Activated CD4-positive, alpha-beta T cell treated with anti-CD3 and anti-CD28 coated beads, Interleukin-2, amount 10 ng/mL, durations not matched to agents 24 days and 14 days (primary cell): Measurements from ENCODE around the gene DUOXA2. TPM values are rescaled to one million over a fixed set of nuclear protein-coding genes. Genes with fewer than 3 reads are reported as not detected.

Source experiments
- DNase-seq: peaks from one replicate; pipeline ENCODE4 v3.0.0; 2022
- H3K27ac Mint-ChIP-seq: one replicate; pipeline ENCODE4 v1.8.0; 2022; ENCODE audit warnings: mild to moderate bottlenecking, mixed read lengths
- H3K27me3 Mint-ChIP-seq: one replicate; pipeline ENCODE4 v1.8.0; 2022; ENCODE audit warnings: mixed read lengths
- H3K36me3 Mint-ChIP-seq: one replicate; pipeline ENCODE4 v1.8.0; 2022; ENCODE audit warnings: low read depth, mild to moderate bottlenecking, mixed read lengths
- H3K4me1 Mint-ChIP-seq: one replicate; pipeline ENCODE4 v1.8.0; 2021; ENCODE audit warnings: mixed read lengths
- H3K4me3 Mint-ChIP-seq: one replicate; pipeline ENCODE4 v1.8.0; 2022; ENCODE audit warnings: mild to moderate bottlenecking, moderate library complexity, mixed read lengths
- H3K9me3 Mint-ChIP-seq: one replicate; pipeline ENCODE4 v1.8.0; 2021; ENCODE audit warnings: mixed read lengths
- intact Hi-C: fragments of 100-400 bp; cut with micrococcal nuclease; formaldehyde crosslinking; loops from one replicate; pipeline ENCODE4 v1.15.1; 2023
- total RNA-seq: library from RNA; stranded (reverse); gene quantifications from 2 replicates; pipeline ENCODE4 v1.2.3, GENCODE V29; 2022

Gene DUOXA2
- total RNA-seq, 1 donor from 2014 or later = not detected

DNA sequence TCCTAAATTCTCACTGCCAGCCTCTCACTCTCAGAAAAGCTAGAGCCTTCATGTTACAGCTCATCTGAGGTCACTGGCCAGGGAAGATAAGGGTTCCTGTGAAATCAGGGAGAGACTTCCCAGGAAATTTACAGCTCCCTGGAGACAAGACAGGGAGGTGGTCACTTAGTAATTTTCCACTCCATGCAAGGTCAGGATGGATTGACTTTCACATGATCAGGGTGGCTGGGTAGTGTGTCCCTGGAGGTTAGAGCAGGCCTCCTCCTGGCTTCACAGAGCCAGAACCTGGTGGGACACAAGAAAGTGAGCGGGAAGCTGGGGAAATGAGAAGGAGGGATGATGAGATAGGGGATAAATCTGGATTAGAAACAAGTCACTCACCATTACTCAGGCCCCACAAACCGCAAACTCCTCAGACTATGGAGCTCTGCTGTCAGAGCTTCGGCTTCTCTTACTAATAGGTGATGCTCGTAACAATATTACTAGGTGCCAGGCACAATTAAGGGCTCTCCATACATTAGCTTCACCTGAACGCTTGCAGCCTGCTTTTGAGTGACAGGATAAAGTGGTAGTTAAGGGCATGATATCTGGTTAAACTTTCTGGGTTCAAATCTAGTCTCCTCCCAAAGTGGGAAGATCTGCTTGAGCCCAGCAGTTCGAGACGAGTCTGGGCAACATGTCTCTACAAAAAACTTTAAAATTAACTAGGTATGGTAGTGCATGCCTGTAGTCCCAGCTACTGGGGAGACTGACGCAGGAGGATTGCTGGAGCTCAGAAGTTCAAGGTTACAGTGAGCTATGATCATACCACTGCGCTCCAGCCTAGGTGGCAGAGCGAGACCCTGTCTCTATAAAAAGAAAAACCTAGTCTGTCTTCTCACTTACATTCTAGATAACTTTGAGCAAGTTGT is 25.1 kb upstream of the DUOXA2 start:
- DNase-seq = no peak
- Mint-ChIP-seq H3K4me3 (no peak overlapping the region), H3K9me3 (no peaks in the 10 kb centered on the region), H3K27me3 (peaks cover 31% of the 10 kb centered on the region), H3K4me1 (no peaks in the 10 kb centered on the region), H3K36me3 (no peaks in the 10 kb centered on the region), H3K27ac (no peak overlapping the region)
- intact Hi-C loops = no loop called here

DNA sequence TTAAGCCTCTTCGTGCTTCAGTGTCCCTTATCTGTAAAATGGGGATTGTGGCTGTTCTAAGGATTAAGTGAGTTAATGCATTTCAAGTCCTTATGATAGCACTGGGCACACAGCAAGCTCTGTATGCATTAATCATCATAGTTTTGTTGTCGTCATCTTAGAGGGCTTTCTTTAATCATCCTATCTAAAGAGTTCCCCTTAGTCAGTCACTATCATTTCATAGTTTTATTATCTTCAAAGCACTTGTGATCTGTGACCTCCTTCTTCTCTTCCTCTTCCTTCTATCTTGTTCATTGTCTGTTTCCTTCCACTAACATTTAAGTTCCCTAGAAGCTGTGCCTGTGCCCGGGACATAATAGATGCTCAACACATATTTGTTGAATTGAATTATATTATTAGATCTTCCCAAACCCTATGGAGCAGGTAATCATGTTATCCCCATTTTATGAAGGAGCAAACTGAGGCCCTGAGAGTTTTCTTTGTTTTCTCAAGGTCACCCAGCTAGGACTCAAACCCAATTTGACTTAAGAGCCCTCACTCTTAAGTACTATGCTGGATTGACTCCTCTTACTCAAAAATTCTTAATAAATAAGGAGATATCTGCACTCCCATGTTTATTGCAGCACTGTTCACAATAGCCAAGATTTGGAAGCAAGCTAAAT is 24.3 kb upstream of the DUOXA2 start:
- intact Hi-C loops = no loop called here

DNA sequence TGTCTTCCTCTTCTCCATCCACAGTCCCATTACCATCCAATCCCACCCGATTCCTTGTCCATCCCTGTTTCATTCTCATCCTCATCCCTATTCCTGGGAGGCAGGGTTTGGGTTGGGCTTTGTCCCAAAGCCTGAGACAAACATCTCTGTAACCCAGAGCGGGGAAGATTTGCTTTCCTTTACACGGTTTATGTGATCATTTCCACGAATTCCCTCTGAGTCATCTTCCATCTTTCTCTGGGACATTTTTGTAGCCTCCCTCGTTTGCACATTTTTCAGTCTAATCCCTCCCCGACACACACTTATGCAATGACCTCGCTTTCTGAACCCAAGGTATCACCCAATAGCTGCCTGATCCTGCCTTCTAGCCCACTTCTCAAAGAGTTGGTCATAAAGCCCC is 23.0 kb upstream of the DUOXA2 start:
- Mint-ChIP-seq H3K4me1 (no peaks in the 10 kb centered on the region), H3K4me3 (no peak overlapping the region), H3K9me3 (no peaks in the 10 kb centered on the region), H3K27ac (no peak overlapping the region), H3K27me3 (peaks cover 25% of the 10 kb centered on the region), H3K36me3 (no peaks in the 10 kb centered on the region)
- no peak for DNase-seq
- intact Hi-C loops = no loop called here

More for the DNA sequence above, 24.3 kb upstream of the DUOXA2 start:
- H3K27me3 Mint-ChIP-seq = peaks cover 27% of the 10 kb centered on the region
- no peaks in the 10 kb centered on the region for H3K9me3 Mint-ChIP-seq
- no peak overlapping the region for H3K4me3 Mint-ChIP-seq
- DNase-seq = no peak
- no peaks in the 10 kb centered on the region for H3K36me3 Mint-ChIP-seq
- H3K4me1 Mint-ChIP-seq = no peaks in the 10 kb centered on the region
- H3K27ac Mint-ChIP-seq = no peak overlapping the region

DNA sequence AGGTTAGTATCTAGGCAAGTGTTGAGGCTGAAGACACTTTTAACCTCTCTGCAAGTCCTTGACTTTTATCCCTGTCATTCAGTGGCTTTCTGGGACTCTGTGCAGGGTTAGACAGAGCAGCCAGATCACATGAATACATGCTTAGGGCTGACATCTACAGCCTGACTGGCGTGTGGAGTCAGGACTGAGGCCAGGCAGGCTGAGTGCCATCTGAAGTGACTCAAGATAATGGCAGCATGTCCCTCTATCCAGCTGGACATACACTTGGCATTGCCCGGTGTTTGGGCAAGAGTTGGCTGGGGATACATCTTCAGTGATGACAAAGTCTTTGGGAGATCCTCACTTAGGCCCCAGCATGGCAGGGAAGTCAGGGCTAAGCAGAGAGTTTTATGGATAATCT is 22.6 kb upstream of the DUOXA2 start:
- H3K4me1 Mint-ChIP-seq = no peaks in the 10 kb centered on the region
- H3K27me3 Mint-ChIP-seq = peaks cover 25% of the 10 kb centered on the region
- H3K4me3 Mint-ChIP-seq = no peak overlapping the region
- H3K27ac Mint-ChIP-seq = no peak overlapping the region
- no peaks in the 10 kb centered on the region for H3K36me3 Mint-ChIP-seq
- intact Hi-C loops = no loop called here
- DNase-seq = no peak
- no peaks in the 10 kb centered on the region for H3K9me3 Mint-ChIP-seq

DNA sequence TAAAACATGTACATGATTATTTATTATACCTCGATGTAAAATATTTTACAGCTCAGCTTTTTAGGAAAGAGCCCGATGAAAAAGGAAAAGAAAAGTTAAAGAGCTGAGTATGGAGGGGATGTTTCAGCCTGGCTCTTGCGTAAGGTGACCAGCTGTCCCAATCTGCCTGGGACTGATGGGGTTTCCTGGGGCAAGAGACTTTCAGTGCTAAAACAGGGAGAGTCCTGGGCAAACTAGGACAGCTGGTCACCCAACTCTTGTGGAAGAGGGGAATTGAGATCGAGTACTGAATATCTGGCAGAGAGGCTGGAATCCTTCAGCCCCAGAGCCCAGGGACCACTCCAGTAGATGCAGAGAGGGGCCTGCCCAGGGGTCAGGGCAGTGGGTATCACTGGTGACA is 21.1 kb upstream of the DUOXA2 start:
- Mint-ChIP-seq H3K27ac (no peak overlapping the region), H3K36me3 (no peaks in the 10 kb centered on the region), H3K9me3 (no peaks in the 10 kb centered on the region), H3K27me3 (peaks cover 21% of the 10 kb centered on the region), H3K4me3 (no peak overlapping the region), H3K4me1 (no peaks in the 10 kb centered on the region)
- intact Hi-C loops = no loop called here
- DNase-seq = no peak

DNA sequence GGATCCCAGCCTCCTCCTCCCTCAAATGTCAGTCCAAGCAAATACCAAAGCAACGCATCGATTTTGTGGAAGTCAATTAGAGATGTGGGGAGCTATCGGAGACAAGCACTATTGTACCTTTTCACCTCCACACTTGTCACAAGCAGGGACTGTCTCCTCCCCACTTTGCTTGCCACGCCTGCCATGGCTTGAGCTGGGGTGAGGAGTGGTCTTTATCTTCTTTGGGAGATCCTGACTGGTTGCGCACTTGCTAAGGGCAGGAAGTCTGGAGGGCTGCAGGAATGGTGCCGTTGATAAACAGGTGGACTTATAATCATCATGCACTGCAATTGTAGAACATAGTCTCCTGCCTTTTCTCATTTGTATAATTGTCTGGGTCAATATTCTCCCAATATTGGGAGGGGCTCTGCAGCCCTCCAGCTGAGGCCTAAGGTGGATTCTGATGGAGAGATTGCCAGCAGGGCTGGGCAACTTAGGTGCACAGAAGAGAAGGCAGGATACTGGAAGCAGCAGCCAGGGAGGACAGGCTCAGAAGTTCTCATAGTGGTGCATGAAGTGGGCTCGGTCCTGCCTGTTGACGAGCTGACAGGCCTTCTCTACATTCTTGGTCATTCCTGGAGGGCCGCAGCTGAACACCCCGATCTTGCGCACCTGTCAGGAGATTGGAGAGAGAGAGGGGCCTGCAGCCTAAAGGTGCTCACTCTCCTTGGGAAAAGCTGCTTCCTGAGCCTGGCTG is 20.3 kb upstream of the DUOXA2 start:
- H3K36me3 Mint-ChIP-seq = no peaks in the 10 kb centered on the region
- intact Hi-C loops = no loop called here
- no peak overlapping the region for H3K4me3 Mint-ChIP-seq
- H3K9me3 Mint-ChIP-seq = no peaks in the 10 kb centered on the region
- peaks cover 18% of the 10 kb centered on the region for H3K27me3 Mint-ChIP-seq
- H3K27ac Mint-ChIP-seq = no peak overlapping the region
- DNase-seq = no peak
- H3K4me1 Mint-ChIP-seq = no peaks in the 10 kb centered on the region

DNA sequence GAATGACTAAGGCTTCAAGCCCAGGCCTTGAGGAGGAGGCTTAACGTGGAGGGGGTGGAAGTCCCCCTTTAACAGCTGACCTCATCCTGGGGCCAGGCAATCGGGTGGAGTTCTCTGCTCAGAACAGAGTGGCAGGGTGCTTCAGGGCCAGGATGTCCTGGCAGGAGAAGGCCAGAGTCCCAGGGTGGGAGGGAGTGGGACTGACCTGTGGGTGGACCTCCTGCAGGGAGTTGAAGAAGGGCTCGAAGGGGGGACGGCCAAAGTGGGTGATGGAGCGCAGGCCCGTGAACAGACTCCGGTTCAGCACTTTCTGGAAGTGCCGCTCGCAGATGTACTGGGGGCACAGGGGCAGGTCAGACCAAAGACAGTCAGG is 19.8 kb upstream of the DUOXA2 start:
- no peak overlapping the region for H3K27ac Mint-ChIP-seq
- no peaks in the 10 kb centered on the region for H3K36me3 Mint-ChIP-seq
- intact Hi-C loops = no loop called here

DNA sequence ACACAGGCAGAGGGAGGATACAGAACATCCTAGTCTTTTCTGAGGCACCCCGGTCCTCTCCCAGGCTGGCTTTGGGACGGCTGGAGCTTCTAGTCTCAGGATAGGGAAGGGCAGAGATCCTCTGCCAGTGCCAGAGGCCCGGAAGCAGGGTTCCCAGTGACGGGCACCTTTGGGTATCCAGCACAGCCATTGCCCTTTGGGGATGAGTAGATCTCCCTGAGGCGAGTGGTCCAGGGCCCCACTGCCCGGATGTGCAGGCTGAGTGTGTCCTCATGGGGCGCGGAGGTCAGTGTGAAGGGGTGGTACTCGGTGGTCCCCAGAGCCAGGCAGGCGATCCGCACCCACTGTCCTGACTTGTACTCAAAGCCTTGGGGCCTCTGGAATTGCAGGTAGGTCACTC is 18.5 kb upstream of the DUOXA2 start:
- H3K27me3 Mint-ChIP-seq = peaks cover 8% of the 10 kb centered on the region
- H3K36me3 Mint-ChIP-seq = no peaks in the 10 kb centered on the region
- no peak overlapping the region for H3K4me3 Mint-ChIP-seq
- intact Hi-C loops = no loop called here
- H3K9me3 Mint-ChIP-seq = no peaks in the 10 kb centered on the region
- no peak overlapping the region for H3K27ac Mint-ChIP-seq
- H3K4me1 Mint-ChIP-seq = no peaks in the 10 kb centered on the region
- no peak for DNase-seq

More for the DNA sequence above, 19.8 kb upstream of the DUOXA2 start:
- H3K4me1 Mint-ChIP-seq = no peaks in the 10 kb centered on the region
- no peak for DNase-seq
- peaks cover 15% of the 10 kb centered on the region for H3K27me3 Mint-ChIP-seq
- no peaks in the 10 kb centered on the region for H3K9me3 Mint-ChIP-seq
- no peak overlapping the region for H3K4me3 Mint-ChIP-seq

DNA sequence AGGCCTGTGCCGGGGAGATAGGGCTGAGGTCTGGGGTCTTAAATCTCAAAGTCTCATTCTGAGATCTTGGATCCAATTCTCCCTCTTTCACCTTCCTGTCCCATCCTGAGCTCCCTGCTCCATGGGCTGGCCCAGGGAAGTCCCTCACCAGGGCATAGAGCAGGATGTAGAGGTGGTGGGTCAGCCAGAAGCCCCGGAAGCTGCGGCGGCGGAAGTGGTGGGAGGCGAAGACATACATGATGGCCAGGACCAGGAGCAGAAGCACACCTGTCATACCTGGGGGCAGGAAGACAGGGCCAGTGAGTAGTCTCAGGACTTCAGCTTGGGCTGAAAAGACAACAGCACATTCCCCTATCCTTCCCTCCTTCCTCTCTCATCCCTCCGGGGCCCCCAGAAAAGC is 16.7 kb upstream of the DUOXA2 start:
- Mint-ChIP-seq H3K4me1 (no peaks in the 10 kb centered on the region), H3K4me3 (no peak overlapping the region), H3K27me3 (no peaks in the 10 kb centered on the region), H3K36me3 (no peaks in the 10 kb centered on the region), H3K9me3 (no peaks in the 10 kb centered on the region), H3K27ac (no peak overlapping the region)
- intact Hi-C loops = no loop called here
- DNase-seq = no peak

DNA sequence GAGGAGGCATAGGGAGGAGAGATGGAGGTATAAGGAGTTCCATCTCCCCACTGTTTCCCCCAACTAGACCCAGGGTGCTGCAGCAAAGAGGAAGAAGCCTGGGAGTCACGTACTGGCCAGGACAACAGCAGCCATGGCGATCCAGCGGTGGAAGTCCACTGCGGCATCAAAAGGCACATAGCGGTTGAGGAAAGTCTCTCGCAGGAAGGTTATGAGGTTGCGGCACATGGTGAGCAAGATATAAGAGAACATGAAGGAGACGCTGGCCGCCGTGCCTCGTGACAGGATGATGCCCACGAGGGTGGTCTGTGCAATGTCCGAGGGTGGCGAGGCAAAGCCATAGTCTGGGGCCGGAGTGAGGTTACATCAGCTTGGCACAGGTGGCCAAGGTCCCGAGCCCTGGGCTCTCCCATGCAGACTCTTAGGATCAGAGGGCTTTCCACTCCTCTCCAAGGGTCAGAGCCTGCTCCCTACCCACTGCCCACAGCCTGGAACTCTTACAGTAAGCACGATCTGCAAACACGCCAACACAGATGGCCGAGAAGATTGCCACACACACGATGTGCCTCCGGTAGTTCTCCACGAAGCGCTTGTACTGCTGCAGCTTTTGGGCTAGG is 14.5 kb upstream of the DUOXA2 start:
- H3K9me3 Mint-ChIP-seq = no peaks in the 10 kb centered on the region
- no peaks in the 10 kb centered on the region for H3K27me3 Mint-ChIP-seq
- no peaks in the 10 kb centered on the region for H3K36me3 Mint-ChIP-seq
- H3K27ac Mint-ChIP-seq = no peak overlapping the region
- DNase-seq = no peak
- intact Hi-C loops = no loop called here
- H3K4me3 Mint-ChIP-seq = no peak overlapping the region
- no peaks in the 10 kb centered on the region for H3K4me1 Mint-ChIP-seq

DNA sequence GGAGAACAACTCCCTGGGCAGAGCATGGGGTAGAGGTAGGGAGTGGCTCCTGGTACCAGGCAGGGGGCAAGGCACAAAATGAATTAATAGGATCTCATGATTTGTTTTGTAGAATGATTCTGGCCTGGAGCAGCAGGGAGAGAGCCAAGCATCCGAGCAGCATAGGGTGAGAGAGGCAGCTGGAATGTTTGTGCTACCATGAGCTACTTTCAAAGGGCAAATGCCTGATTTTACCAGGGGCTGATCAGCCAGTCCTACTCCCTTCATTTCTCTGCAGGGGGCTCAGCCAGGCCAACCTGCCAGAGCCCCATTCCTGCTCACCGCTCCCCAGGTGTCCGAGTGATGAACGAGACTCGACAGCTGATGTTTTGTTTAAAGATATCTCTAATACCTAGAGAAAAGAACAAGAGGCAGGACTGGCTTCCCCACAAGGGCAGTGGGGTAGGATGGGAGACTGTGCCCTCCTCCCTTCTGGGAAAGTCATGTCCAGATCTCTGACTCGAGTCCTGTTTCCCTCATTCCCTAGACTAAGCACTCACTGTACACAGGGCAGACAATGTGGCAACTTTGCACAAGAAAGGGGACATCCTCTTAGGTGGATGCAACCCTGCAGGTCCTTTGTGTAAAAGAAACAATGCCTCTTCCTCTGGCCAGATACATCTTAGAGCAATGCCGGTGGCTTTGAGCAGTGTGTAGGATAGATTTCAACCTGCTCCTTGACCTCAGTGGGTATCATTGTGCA is 13.1 kb upstream of the DUOXA2 start:
- intact Hi-C loops = no loop called here
- no peak overlapping the region for H3K27ac Mint-ChIP-seq
- H3K4me3 Mint-ChIP-seq = no peak overlapping the region
- H3K9me3 Mint-ChIP-seq = no peaks in the 10 kb centered on the region
- no peaks in the 10 kb centered on the region for H3K27me3 Mint-ChIP-seq
- no peaks in the 10 kb centered on the region for H3K4me1 Mint-ChIP-seq
- no peaks in the 10 kb centered on the region for H3K36me3 Mint-ChIP-seq
- no peak for DNase-seq

DNA sequence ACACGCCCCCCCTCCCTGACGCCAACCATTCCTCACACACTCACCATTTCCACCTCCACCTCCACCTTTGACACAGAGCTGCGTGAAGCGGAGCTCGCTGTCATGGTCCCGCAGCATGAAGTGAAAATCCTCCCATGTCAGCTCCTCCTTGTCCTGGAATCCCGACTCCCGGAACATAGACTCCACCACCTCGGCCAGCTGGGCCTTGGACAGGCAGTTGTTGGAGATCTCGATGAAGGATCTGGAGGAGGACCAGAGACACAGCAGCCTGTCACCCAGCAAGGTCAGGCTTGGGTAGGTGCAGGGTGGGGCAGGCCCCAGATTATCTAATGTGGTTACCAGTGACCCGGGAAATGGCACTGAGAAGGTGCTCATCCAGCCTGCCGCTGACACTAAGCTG is 12.4 kb upstream of the DUOXA2 start:
- intact Hi-C loops = no loop called here
- no peaks in the 10 kb centered on the region for H3K27me3 Mint-ChIP-seq
- no peaks in the 10 kb centered on the region for H3K4me1 Mint-ChIP-seq
- DNase-seq = no peak
- no peak overlapping the region for H3K27ac Mint-ChIP-seq
- H3K9me3 Mint-ChIP-seq = no peaks in the 10 kb centered on the region
- H3K4me3 Mint-ChIP-seq = no peak overlapping the region
- no peaks in the 10 kb centered on the region for H3K36me3 Mint-ChIP-seq

DNA sequence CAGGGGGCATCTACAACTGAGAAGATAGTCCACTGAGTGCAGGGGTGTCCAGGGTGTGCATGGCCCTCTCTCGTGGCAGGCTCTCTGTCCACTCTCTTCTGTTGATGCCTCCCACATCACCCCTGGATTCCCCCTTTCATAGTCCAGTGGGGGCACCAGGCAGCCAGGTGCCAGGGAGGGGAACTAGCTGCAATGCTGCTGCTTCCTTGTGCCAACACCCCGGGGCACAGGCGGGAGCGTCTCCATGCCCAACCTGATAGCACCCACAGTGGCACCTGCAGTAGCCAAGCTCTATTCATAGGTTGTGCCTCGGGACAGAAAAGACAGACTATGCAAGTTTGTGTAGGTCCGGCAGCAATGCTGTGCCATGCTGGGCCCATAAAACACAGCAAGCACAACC is 11.9 kb upstream of the DUOXA2 start:
- Mint-ChIP-seq H3K27me3 (no peaks in the 10 kb centered on the region), H3K4me1 (no peaks in the 10 kb centered on the region), H3K9me3 (no peaks in the 10 kb centered on the region), H3K4me3 (no peak overlapping the region), H3K36me3 (no peaks in the 10 kb centered on the region), H3K27ac (no peak overlapping the region)
- no peak for DNase-seq
- intact Hi-C loops = no loop called here
